OCI-LY7 (cell line): Measurements from ENCODE around the gene ADISSP. TPM values are rescaled to one million over a fixed set of nuclear protein-coding genes. Genes with fewer than 3 reads are reported as not detected.

ENCODE experiments used
- BruUV-seq: library from RNA; stranded (reverse); fragments of 400-500 nt; replicated peaks from 2 replicates; lab custom pipeline; 2021; lab: Mats Ljungman, UMichigan
- CTCF ChIA-PET: fragments of 300-600 bp; sonication (Branson Sonifier 250); formaldehyde crosslinking; loops from one replicate; lab custom pipeline; 2022; ENCODE audit warnings: antibody characterized with exemption; ENCODE audit not compliant: unreplicated experiment; lab: Charles Lee
- POLR2A ChIA-PET: fragments of 300-600 bp; sonication (Branson Sonifier 250); formaldehyde crosslinking; loops from one replicate; lab custom pipeline; 2022; ENCODE audit warnings: antibody characterized with exemption; lab: Charles Lee
- DNase-seq: peaks from one replicate; pipeline ENCODE4 v3.0.0-alpha.2; 2015; ENCODE audit warnings: low spot score
- H2AFZ ChIP-seq: fragments of 200-600 bp; sonication (generic), shearing (Covaris generic); 2 replicates; pipeline ENCODE4 v1.6.1; 2014; ENCODE audit warnings: mild to moderate bottlenecking, antibody characterized with exemption, low read length, moderate library complexity
- H3K27ac ChIP-seq: fragments of 200-600 bp; sonication (generic); 2 replicates; pipeline ENCODE4 v1.5.1; 2014; ENCODE audit warnings: mixed run types, low read depth, mild to moderate bottlenecking, moderate library complexity, low read length, inconsistent platforms; ENCODE audit not compliant: poor library complexity, severe bottlenecking
- H3K36me3 ChIP-seq: fragments of 200-600 bp; sonication (generic); 2 replicates; pipeline ENCODE4 v1.6.1; 2014; ENCODE audit warnings: mild to moderate bottlenecking, antibody characterized with exemption, low read length, moderate library complexity, mixed read lengths; ENCODE audit not compliant: insufficient read depth
- H3K4me1 ChIP-seq: fragments of 200-600 bp; sonication (generic); 2 replicates; pipeline ENCODE4 v1.5.1; 2014; ENCODE audit warnings: mild to moderate bottlenecking, low read length; ENCODE audit not compliant: insufficient read depth, poor library complexity, severe bottlenecking
- H3K4me2 ChIP-seq: fragments of 200-600 bp; sonication (generic); 2 replicates; pipeline ENCODE4 v1.6.1; 2014; ENCODE audit warnings: mild to moderate bottlenecking, low read length
- H3K4me3 ChIP-seq: fragments of 200-600 bp; sonication (generic); 2 replicates; pipeline ENCODE4 v1.5.1; 2014; ENCODE audit warnings: mild to moderate bottlenecking, low read depth, low read length; ENCODE audit not compliant: poor library complexity, severe bottlenecking
- H3K79me2 ChIP-seq: fragments of 200-600 bp; sonication (generic); 2 replicates; pipeline ENCODE4 v1.6.1; 2016; ENCODE audit warnings: low read depth, mild to moderate bottlenecking, low read length, moderate library complexity, mixed read lengths; ENCODE audit not compliant: insufficient read depth
- H3K9me2 ChIP-seq: fragments of 200-600 bp; sonication (generic); 2 replicates; pipeline ENCODE4 v1.6.1; 2016; ENCODE audit warnings: mild to moderate bottlenecking, low read length, mixed read lengths; ENCODE audit not compliant: insufficient read depth
- H3K9me3 ChIP-seq: fragments of 200-600 bp; sonication (generic); 2 replicates; pipeline ENCODE4 v1.6.1; 2014; ENCODE audit warnings: mild to moderate bottlenecking, mixed run types, low read length, mixed read lengths
- H4K20me1 ChIP-seq: fragments of 200-600 bp; sonication (generic); 2 replicates; pipeline ENCODE4 v1.6.1; 2014; ENCODE audit warnings: mild to moderate bottlenecking, antibody characterized with exemption, low read length, moderate library complexity, mixed read lengths; ENCODE audit not compliant: insufficient read depth
- CTCF ChIP-seq: fragments of 200-600 bp; sonication (generic); conservative IDR thresholded peaks from 2 replicates; pipeline ENCODE4 v1.5.1; 2014; ENCODE audit warnings: mild to moderate bottlenecking, antibody characterized with exemption, low read length, moderate library complexity, mixed read lengths
- EZH2phosphoT487 ChIP-seq: fragments of 200-600 bp; sonication (generic); IDR thresholded peaks from 2 replicates; pipeline ENCODE4 v1.6.1; 2018; ENCODE audit warnings: low read depth, borderline replicate concordance, mild to moderate bottlenecking, mixed run types, antibody characterized with exemption, low read length, moderate library complexity, mixed read lengths
- intact Hi-C: fragments of 100-400 bp; cut with micrococcal nuclease; formaldehyde crosslinking; loops from one replicate; pipeline ENCODE4 v1.10.0; 2022; ENCODE audit not compliant: unreplicated experiment
- total RNA-seq, 2 experiments: library from RNA; depleted of rRNA in 1 of 2; stranded (reverse); fragments of >200 nt in 1 of 2; shearing (Covaris generic) in 1 of 2; gene quantifications; 2 replicates each; pipeline ENCODE4 v1.2.3, GENCODE V29; 2014 to 2022

ADISSP gene
- total RNA-seq, 2 experiments from 2014 or later, result 64.4 to 66.7 TPM

GRCh38 chr20:3784216-3784853 lies 16.8 kb upstream of the ADISSP start:
- TSS peak; percentile 90 for BruUV-seq
- H2AFZ ChIP-seq, result no peak overlapping the region
- no peaks in the 10 kb centered on the region; the same call in 1 of the 2 replicates for H4K20me1 ChIP-seq
- DNase-seq, result no peak
- CTCF ChIA-PET, result no interaction called here
- TF ChIP-seq EZH2phosphoT487 (no peak), CTCF (no peak)
- no peaks in the 10 kb centered on the region; the same call in 1 of the 2 replicates for H3K36me3 ChIP-seq
- peaks cover 38% of the 10 kb centered on the region for H3K4me1 ChIP-seq
- no peaks in the 10 kb centered on the region for H3K9me3 ChIP-seq
- H3K27ac ChIP-seq, result no peak overlapping the region
- intact Hi-C loops, result loop anchor here (5.0 kb wide), 1 partner anchor 67 kb away; no protein-coding TSS in a partner anchor
- peak overlapping the region; percentile 43; the same call in 1 of the 2 replicates for H3K4me2 ChIP-seq
- POLR2A ChIA-PET, result interaction anchor here (0.7 kb wide), 1 partner anchor 61 kb away, joined by 6 read pairs; no protein-coding TSS in a partner anchor
- no peaks in the 10 kb centered on the region for H3K9me2 ChIP-seq
- H3K4me3 ChIP-seq, result no peak overlapping the region
- H3K79me2 ChIP-seq, result peaks cover 15% of the 10 kb centered on the region; the same call in 1 of the 2 replicates

DNA sequence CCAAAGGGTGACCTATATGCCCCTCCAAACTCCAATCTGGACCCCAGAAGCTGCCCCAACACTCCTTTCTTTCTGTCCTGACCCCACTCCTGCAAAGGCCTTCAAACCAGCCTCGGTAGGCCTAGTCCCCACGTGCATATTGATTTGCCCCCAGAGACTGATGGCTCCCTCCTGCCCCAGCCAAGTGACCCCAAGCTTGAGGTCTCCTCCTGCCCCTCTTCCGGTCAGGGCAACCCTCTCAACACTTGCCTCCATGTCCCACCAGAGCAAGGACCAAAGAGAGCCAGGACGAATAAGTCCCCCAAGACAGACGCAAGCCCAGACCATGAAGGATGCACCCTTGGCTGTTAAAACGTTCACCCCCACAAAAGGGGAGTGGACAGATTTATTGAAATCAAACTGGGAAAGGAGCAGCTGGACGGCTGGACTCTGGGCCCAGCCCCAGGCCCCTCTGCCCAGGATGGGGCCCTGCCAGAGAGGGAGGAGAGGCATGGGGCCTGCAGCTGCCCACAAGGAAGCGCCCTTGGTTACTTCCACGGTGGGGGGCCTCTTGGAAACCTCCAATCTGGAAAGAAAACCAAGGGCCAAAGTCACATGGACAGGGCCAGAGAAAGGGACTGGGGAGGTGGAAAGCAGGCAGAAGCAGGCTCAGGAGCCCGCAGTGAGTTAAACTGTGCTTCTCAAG lies 16.1 kb upstream of the ADISSP start:
- H3K4me3 ChIP-seq, result no peak overlapping the region
- no peaks in the 10 kb centered on the region for H3K9me2 ChIP-seq
- H2AFZ ChIP-seq, result no peak overlapping the region
- no peaks in the 10 kb centered on the region; the same call in 1 of the 2 replicates for H4K20me1 ChIP-seq
- no TSS peak for BruUV-seq
- no peak for DNase-seq
- no peaks in the 10 kb centered on the region for H3K9me3 ChIP-seq
- ChIA-PET POLR2A (no interaction called here), CTCF (no interaction called here)
- TF ChIP-seq EZH2phosphoT487 (no peak), CTCF (no peak)
- H3K4me1 ChIP-seq, result peaks cover 33% of the 10 kb centered on the region
- intact Hi-C loops, result loop anchor here (5.0 kb wide), 1 partner anchor 66 kb away; no protein-coding TSS in a partner anchor
- peaks cover 15% of the 10 kb centered on the region; the same call in 1 of the 2 replicates for H3K79me2 ChIP-seq
- no peak overlapping the region for H3K27ac ChIP-seq
- H3K36me3 ChIP-seq, result no peaks in the 10 kb centered on the region; the same call in 1 of the 2 replicates
- peak overlapping the region; percentile 12; the same call in 1 of the 2 replicates for H3K4me2 ChIP-seq
